ENCODE measurements around the gene PIK3AP1. TPM values are rescaled to one million over a fixed set of nuclear protein-coding genes. Genes with fewer than 3 reads are reported as not detected.
A peak's percentile ranks its signal among the peaks of the same experiment; 100 is the strongest.

Gene PIK3AP1
- polyA plus RNA-seq, 1 of the 3 experiments (the other 2 are of a cell fraction) = 0.07 TPM

DNA sequence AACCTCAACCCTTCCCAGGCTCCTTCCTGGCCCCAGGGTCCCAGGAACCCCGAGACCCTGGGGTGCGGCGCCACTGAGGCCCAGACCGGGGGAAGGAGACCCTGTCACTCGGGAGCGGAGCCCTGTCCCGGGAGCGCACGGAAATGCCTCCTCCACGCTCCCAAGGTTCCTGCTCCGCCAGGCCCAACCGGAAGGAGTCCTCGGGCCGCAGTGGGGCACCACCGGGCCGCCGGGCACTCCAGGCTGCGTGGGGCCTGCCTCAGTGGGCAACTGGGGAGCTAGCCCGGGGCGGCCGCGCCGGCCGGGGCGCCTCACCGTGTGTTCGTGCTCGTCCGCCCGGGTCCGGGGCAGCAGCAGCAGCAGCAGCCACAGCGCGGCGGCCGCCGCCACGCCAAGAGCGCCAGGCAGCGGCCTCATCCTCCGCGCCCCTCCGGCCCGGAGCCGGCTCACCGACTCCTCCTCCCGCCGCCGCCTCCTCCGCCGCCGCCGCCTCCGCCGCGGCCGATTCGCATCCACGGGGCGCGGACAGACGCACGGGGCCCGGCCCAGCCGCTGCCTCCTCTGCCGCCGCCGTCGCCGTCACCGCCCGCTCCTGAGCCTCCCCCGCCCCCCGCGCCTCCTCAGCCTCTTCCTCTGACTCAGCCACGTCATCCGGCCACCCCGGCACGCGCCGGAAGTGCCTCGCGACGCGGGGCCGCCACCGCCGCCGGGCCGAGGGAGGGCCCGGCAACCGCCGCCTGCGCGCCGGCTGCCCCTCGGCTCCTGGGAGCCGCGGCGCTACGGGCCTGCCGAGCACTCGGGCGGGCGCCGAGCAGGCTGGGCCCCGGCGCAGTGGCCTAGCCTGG lies 133.7 kb downstream of the PIK3AP1 start, which contains the start of gene TM9SF3:
TM9SF3 (minus strand) TSS at position 594 of the 845 bp plus-strand sequence; CDS start at position 417, 177 bp downstream.
- WGBS (ENCODE audit: low lambda C conversion rate) = 2% methylated on average over 36 of the region's 107 CpGs
- H3K79me2 ChIP-seq (ENCODE audit: insufficient read depth) = peaks cover 51% of the 10 kb centered on the region

More for the DNA sequence above, 133.7 kb downstream of the PIK3AP1 start, which contains the start of gene TM9SF3:
- H3K27me3 ChIP-seq (ENCODE audit: insufficient read depth) = no peaks in the 10 kb centered on the region
- peaks cover 46% of the 10 kb centered on the region for H4K20me1 ChIP-seq (ENCODE audit: insufficient read depth)
- DNase-seq = peak; percentile 97
- peaks cover 0 to 5% of the 10 kb centered on the region in 2 experiments for H3K36me3 ChIP-seq (replicated peaks in 1 of 2; ENCODE audit: control insufficient read depth in 1 of 2, insufficient read depth in 2 of 2, low read length in 1 of 2)
- CTCF ChIA-PET = interaction anchor here (0.9 to 1.2 kb wide), 3 partner anchors 9 to 211 kb away, joined by 3 read pairs; no protein-coding TSS in a partner anchor
- peaks cover 18% of the 10 kb centered on the region for H3F3A ChIP-seq (replicated peaks; ENCODE audit: insufficient read depth)
- peak within 1 kb of the TSS; percentile 92 to 98 for H3K4me3 ChIP-seq (ENCODE audit: low read depth in 2 of 2, low read length in 1 of 2)
- H3K27ac ChIP-seq (ENCODE audit: low read depth in 2 of 2, low read length in 1 of 2) = peak within 1 kb of the TSS; percentile 97
- no peaks in the 10 kb centered on the region for H3K9me3 ChIP-seq
- H3K9ac ChIP-seq = peak within 1 kb of the TSS; percentile 85
- POLR2A ChIA-PET = interaction anchor here (0.5 to 1.2 kb wide), 3 partner anchors 55 to 246 kb away, joined by 3 to 4 read pairs (median 4); no protein-coding TSS in a partner anchor
- peaks cover 8 to 15% of the 10 kb centered on the region in 2 experiments; a peak in 3 of 4 replicates for H3K4me1 ChIP-seq (ENCODE audit: control insufficient read depth in 1 of 2, insufficient read depth in 2 of 2, low read depth in 1 of 2, low read length in 1 of 2)
- H2AFZ ChIP-seq (ENCODE audit: low read depth) = peak within 1 kb of the TSS; percentile 67; the same call in 1 of the 2 replicates
- H3K4me2 ChIP-seq = peak within 1 kb of the TSS; percentile 89
- no peaks in the 10 kb centered on the region for H3K9me2 ChIP-seq
- TF ChIP-seq FOSL2 (IDR thresholded peaks at IDR 0.05; ENCODE audit: borderline replicate concordance, low read depth) (peak; percentile 45; the same call in 1 of the 2 replicates), RFX5 (IDR thresholded peaks at IDR 0.05; ENCODE audit: low read length) (no peak), EZH2phosphoT487 (IDR thresholded peaks at IDR 0.05; ENCODE audit: borderline replicate concordance, low read depth) (no peak), MXI1 (IDR thresholded peaks at IDR 0.05; ENCODE audit: low read depth, low read length) (no peak; the same call in none of the 2 replicates), CHD2 (IDR thresholded peaks at IDR 0.05; ENCODE audit: low read length, partially characterized antibody) (peak; percentile 48), TEAD4 (IDR thresholded peaks at IDR 0.05; ENCODE audit: borderline replicate concordance, insufficient read depth) (no peak), SMC3 (IDR thresholded peaks at IDR 0.05; ENCODE audit: low read depth, low read length) (no peak), RXRA (IDR thresholded peaks at IDR 0.05; ENCODE audit: borderline replicate concordance, low read depth) (no peak), TAF1 (IDR thresholded peaks at IDR 0.05; ENCODE audit: borderline replicate concordance, low read depth, low read length) (peak; percentile 55), GABPA (IDR thresholded peaks at IDR 0.05; ENCODE audit: low read depth) (peak; percentile 77), TCF12 (IDR thresholded peaks at IDR 0.05) (no peak), NRF1 (IDR thresholded peaks at IDR 0.05; ENCODE audit: low read depth, low read length) (no peak), YY1 (IDR thresholded peaks at IDR 0.05; ENCODE audit: low read depth) (no peak), MEF2A (IDR thresholded peaks at IDR 0.05; ENCODE audit: borderline replicate concordance, low read depth) (no peak), NFIC (IDR thresholded peaks at IDR 0.05; ENCODE audit: borderline replicate concordance) (no peak), FOXM1 (IDR thresholded peaks at IDR 0.05; ENCODE audit: low read depth) (no peak), JUND (IDR thresholded peaks at IDR 0.05) (no peak; the same call in 1 of the 2 replicates), GATA2 (CRISPR knock-in tag; IDR thresholded peaks at IDR 0.05) (no peak), POLR2AphosphoS5 (IDR thresholded peaks at IDR 0.05; ENCODE audit: low read depth, low read length) (no peak), EP300 (IDR thresholded peaks at IDR 0.05; ENCODE audit: borderline replicate concordance in 1 of 2, low read depth in 1 of 2, low read length in 1 of 2) (peak in 1 of 2 experiments; percentile 20; a peak in 1 of 4 replicates), ELF1 (IDR thresholded peaks at IDR 0.05) (peak; percentile 49), SIN3A (IDR thresholded peaks at IDR 0.05; ENCODE audit: borderline replicate concordance, low read depth, low read length) (peak; percentile 62; the same call in 1 of the 2 replicates)
- TF ChIP-seq, protein P1, sequence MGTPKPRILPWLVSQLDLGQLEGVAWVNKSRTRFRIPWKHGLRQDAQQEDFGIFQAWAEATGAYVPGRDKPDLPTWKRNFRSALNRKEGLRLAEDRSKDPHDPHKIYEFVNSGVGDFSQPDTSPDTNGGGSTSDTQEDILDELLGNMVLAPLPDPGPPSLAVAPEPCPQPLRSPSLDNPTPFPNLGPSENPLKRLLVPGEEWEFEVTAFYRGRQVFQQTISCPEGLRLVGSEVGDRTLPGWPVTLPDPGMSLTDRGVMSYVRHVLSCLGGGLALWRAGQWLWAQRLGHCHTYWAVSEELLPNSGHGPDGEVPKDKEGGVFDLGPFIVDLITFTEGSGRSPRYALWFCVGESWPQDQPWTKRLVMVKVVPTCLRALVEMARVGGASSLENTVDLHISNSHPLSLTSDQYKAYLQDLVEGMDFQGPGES (IDR thresholded peaks at IDR 0.05; ENCODE audit: low read depth, low read length) = no peak
- TF ChIP-seq, protein P2, sequence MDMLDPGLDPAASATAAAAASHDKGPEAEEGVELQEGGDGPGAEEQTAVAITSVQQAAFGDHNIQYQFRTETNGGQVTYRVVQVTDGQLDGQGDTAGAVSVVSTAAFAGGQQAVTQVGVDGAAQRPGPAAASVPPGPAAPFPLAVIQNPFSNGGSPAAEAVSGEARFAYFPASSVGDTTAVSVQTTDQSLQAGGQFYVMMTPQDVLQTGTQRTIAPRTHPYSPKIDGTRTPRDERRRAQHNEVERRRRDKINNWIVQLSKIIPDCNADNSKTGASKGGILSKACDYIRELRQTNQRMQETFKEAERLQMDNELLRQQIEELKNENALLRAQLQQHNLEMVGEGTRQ (IDR thresholded peaks at IDR 0.05; ENCODE audit: borderline replicate concordance, low read depth, low read length) = no peak
- TF ChIP-seq, protein P3, sequence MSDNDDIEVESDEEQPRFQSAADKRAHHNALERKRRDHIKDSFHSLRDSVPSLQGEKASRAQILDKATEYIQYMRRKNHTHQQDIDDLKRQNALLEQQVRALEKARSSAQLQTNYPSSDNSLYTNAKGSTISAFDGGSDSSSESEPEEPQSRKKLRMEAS (IDR thresholded peaks at IDR 0.05; ENCODE audit: low read depth) = peak; percentile 83; the same call in 1 of the 2 replicates
- TF ChIP-seq, protein P4, sequence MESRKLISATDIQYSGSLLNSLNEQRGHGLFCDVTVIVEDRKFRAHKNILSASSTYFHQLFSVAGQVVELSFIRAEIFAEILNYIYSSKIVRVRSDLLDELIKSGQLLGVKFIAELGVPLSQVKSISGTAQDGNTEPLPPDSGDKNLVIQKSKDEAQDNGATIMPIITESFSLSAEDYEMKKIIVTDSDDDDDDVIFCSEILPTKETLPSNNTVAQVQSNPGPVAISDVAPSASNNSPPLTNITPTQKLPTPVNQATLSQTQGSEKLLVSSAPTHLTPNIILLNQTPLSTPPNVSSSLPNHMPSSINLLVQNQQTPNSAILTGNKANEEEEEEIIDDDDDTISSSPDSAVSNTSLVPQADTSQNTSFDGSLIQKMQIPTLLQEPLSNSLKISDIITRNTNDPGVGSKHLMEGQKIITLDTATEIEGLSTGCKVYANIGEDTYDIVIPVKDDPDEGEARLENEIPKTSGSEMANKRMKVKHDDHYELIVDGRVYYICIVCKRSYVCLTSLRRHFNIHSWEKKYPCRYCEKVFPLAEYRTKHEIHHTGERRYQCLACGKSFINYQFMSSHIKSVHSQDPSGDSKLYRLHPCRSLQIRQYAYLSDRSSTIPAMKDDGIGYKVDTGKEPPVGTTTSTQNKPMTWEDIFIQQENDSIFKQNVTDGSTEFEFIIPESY (IDR thresholded peaks at IDR 0.05; ENCODE audit: borderline replicate concordance, low read depth) = no peak
- TF ChIP-seq, protein P5, sequence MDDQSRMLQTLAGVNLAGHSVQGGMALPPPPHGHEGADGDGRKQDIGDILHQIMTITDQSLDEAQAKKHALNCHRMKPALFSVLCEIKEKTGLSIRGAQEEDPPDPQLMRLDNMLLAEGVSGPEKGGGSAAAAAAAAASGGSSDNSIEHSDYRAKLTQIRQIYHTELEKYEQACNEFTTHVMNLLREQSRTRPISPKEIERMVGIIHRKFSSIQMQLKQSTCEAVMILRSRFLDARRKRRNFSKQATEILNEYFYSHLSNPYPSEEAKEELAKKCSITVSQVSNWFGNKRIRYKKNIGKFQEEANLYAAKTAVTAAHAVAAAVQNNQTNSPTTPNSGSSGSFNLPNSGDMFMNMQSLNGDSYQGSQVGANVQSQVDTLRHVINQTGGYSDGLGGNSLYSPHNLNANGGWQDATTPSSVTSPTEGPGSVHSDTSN (IDR thresholded peaks at IDR 0.05) = no peak
